NCI-H2029 (cell line): ENCODE data around the gene R3HDM4.
"Not testable (repeated sequence)": the region's sequence is repeated elsewhere in the genome, so short reads cannot be mapped to it uniquely, and the experiment has no call there.

Experiments used
- DNase-seq: peaks from one replicate; lab custom pipeline; 2025; lab: John Stamatoyannopoulos, UW

Gene R3HDM4

GRCh38 chr19:913080-913748 is at the start of gene R3HDM4:
R3HDM4 (minus strand) TSS chr19:913219; CDS start chr19:913157, 62 bp downstream.
- DNase-seq: peak; percentile 52

DNA sequence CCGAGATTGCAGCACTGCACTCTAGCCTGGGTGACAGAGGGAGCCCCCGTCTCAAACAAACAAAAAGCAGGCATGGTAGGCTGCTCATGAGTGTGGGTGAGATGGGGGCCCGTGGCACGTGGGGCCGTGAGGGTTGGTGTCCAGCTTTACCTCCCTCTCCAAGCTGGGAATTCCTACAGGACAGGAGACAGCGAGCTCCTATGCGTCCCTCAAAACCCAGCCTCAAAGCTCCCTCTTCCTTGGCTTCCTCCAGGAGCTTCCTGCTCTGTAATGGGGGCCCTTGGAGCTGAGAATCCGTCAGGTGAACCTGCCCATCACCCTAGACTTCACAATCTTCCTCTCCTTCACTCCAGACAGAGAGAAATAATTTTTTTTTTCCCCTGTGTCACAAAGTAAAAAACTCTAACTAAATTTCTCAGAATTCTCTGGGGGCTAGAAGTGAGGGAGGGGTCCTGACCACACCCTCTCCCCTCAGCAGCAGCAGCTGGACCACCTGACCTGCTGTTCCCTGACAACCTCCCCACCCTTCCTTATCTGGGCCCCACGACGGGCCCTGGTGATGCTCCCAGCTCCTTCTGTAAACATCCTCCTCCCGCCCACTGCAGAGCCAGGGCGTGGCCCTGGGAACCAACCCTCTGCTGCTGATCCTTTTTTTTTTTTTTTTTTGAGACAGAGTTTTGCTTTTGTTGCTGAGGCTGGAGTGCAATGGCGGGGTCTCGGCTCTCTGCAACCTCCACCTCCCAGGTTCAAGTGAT is 49.0 kb upstream of the R3HDM4 start:
- DNase-seq: no peak

DNA sequence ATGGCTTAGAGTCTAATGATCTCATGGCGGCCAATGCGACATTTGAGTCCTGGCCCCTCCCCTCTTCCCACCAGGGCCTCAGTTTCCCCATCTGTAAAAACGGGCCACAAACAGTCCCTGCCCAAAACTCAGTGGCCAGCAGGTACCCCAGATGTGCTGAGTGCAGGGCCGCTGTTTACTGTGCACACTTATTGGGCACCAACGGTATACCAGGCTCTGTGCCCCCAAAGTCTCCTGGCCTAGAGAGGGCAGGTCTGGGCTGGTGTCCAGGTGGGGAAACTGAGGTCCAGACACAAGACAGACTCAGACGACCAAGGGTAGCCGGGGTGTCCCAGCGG is 47.6 kb upstream of the R3HDM4 start:
- no peak for DNase-seq

DNA sequence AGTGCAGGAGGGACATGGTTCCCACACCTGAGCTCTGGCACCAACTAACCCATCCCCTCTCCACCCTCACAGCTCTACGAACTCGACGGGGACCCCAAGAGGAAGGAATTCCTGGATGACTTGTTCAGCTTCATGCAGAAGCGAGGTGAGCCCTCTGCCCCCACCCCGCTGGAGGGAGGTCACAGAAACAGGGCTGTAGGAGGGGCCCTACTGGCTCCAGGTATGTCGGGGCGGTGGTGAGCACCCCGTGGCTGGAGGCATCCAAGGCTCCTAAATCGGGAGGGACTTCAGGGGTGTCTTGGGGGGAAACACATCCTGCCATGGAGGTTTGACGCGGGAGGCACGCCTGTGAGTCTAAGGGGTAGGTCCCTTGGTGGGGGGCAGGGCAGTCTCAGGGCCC is 47.0 kb upstream of the R3HDM4 start:
- DNase-seq: no peak

GRCh38 chr19:958967-959855 is 46.2 kb upstream of the R3HDM4 start:
- DNase-seq: no peak

GRCh38 chr19:957578-957977 is 44.6 kb upstream of the R3HDM4 start:
- DNase-seq: not testable (repeated sequence)

GRCh38 chr19:956766-957440 is 43.9 kb upstream of the R3HDM4 start:
- no peak for DNase-seq

DNA sequence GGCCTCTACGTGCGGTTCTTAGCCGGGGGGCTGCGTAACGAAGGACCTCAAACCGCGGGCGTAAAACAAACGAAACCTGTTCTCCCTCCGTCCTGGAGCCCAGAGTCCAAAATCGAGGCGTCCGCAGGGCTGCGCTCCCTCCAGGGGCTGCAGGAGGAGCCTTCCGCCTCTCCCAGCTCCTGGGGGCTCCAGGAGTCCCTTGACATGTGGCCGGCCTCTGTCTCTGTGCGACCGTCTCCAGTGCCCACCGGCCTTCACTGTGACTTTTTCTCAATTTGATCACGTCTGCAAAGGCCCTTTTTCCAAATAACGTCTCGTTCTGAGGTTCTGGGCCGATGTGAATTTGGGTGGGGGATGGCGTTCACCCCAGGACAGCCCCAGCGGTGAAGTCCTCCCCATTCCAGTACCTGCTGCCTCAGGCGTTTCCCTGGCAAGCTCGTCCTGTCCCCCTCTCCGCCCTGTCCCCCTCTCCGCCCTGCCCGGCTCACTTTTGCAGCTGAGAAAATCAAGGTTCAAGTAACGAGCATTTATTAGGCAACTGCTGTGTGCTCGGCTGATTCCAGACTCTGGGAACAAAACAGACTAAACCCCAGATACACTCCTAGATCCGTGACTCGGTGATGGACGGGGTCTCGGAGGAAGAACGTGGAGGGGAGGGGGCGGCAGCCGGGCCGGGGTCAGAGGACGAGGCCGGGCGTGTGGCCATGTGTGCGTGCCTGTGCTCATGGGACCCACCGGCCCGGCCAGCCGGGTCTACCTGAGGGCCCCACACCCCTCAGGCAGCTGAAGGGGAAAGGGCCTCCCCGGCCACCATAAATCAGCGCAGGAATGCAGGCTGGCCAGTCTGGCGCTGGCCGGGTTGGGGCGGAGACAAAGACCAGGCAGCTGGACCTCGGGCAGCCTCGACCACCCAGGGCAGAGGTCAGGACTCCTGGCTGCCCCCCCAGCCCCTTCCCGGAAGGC is 43.1 kb upstream of the R3HDM4 start:
- no peak for DNase-seq

DNA sequence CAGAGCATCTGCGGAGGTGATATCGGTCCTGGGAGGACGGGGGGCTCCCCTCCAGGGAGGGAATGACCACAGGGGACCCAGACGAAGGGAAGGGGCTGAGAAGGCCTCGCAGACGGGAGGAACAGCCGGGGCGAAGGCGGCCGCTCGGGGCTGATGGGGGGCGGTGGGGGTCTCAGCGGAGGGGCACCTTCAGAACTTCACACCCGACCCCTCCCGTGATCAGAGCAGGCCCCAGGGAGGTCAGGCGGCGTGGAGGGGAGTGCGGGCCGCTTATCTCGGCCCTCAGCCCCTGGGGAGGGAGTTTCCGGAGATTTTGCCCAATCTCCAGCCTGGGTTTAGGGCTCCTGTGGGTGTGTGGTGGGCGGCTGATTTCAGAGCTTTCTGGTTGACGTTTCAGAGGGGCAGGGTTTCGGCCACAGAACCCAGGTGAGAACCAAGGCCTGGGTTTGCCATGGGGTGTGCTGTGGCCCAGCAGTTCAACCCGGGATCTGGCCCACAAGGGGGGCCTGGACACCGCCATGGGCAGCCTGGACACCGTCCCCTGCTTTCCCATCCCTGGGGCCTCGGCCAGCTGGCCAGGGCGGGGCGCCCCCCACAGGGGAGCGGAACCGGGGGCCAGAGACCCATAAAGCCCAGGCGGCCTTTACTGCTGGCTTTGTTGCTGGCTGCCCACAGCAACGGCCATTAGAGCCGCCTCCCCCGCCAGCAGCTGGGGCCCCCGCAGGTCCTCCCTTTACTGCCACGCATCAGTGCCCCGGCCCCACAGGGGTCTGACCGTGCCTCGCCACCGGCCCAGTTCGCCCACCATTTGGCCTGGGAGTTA is 41.9 kb upstream of the R3HDM4 start:
- no peak for DNase-seq

DNA sequence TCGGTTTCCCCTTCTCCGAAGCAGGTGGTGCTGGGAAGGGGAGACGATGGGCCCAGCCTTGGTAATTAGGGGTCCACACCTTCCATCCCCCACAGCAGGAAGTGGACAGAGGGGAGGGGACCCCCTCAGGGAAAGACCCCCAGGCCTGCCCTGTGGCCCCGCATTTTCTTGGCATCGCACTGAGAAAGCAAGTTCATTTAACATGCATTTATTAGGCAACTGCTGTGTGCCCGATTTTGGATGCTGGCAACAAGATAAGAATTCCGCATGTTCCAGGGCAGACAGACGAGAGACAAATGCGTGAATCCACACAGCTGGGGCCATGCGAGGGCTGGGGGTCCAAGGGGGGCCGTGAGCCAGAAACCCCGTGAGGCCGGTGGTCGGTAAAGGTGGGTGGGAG is 41.3 kb upstream of the R3HDM4 start:
- DNase-seq: no peak

DNA sequence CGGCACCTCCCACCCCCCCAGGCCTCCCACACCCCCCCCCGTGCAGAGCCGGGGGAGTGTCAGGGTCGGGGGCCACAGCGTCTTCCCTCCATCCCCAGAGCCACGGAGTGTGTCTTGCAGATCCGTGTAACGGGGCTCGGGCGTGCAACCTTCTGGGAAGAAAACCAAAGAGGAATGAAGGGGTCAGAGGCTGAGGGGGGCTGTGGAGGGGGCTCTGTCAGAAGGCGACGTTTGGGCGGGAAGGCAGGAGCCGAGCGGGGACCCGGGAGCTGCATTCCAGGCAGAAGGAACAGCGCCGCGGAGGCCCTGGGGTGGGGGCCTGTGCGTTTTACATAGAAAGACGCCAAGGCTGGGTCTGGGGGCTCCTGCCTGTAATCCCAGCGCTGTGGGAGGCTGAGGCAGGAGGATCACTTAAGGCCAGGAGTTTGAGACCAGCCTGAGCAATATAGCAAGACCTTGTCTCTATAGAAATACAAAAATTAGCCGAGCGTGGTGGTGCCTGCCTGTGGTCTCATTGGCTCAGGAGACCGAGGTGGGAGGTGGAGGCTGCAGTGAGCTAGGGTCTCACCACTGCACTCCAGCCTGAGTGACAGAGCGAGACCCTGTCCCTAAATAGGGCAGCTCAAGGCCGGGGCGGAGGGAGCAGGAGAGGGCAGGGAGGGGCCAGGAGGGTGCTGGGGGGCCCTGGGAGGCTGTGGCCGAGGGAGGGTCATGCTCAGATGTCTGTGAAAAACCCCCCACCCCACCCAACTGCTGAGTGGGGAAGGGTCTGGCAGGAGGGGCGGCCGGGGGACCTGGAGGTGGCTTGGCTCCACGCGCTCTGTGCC is 40.6 kb upstream of the R3HDM4 start:
- no peak for DNase-seq

- DNase-seq: no peak
These were observed 39.8 kb upstream of the R3HDM4 start for GRCh38 chr19:952680-953444.

- no peak for DNase-seq
These were observed 39.1 kb upstream of the R3HDM4 start for GRCh38 chr19:952049-952679.

DNA sequence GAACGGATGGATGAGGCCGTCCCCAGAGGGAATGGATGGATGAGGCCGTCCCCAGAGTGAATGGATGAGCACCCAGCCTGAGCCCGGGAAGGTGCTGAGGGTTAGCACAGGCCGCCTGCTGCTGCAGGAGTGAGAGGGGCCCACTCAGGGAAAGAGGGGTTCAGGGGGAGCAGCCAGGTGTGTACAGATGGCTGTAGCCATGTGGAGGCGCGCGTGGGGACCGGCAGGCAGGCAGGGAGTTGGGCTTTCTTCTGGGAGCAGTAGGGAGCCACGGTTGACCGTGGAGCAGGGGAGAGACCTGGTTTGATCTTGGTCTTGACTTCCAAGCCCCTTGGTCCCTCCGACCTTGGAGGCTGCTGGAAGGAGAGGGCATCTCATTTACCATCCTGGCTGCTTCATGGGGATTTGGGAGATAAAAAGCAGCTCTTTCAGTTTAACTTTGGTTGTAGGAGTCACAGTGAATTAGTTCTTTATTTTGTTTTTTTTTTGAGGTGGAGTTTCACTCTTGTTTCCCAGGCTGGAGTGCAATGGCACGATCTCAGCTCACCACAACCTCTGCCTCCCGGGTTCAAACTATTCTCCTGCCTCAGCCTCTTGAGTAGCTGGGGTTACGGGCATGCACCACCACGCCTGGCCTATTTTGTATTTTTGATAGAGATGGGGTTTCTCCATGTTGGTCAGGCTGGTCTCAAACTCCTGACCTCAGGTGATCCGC is 37.5 kb upstream of the R3HDM4 start:
- DNase-seq: no peak

GRCh38 chr19:948842-949496 is 36.0 kb upstream of the R3HDM4 start:
- no peak for DNase-seq

- DNase-seq: no peak
These were observed 34.9 kb upstream of the R3HDM4 start for GRCh38 chr19:947707-948539.
